BLaER1 (cell line): ENCODE results near the gene SYVN1.

ENCODE experiments used
- H3K27ac ChIP-seq: shearing (Covaris generic); formaldehyde crosslinking; 2 replicates; pipeline ENCODE4 v1.8.1; 2022
- H3K27me3 ChIP-seq: shearing (Covaris generic); formaldehyde crosslinking; 2 replicates; pipeline ENCODE4 v1.8.1; 2022
- H3K36me3 ChIP-seq: shearing (Covaris generic); formaldehyde crosslinking; 2 replicates; pipeline ENCODE4 v1.8.1; 2022
- H3K4me1 ChIP-seq: shearing (Covaris generic); formaldehyde crosslinking; 2 replicates; pipeline ENCODE4 v1.8.1; 2022
- H3K4me2 ChIP-seq: shearing (Covaris generic); formaldehyde crosslinking; 2 replicates; pipeline ENCODE4 v1.8.1; 2022
- H3K4me3 ChIP-seq: shearing (Covaris generic); formaldehyde crosslinking; 2 replicates; pipeline ENCODE4 v1.8.1; 2022
- H3K9ac ChIP-seq: shearing (Covaris generic); formaldehyde crosslinking; 2 replicates; pipeline ENCODE4 v1.8.1; 2022
- H3K9me3 ChIP-seq: shearing (Covaris generic); formaldehyde crosslinking; 2 replicates; pipeline ENCODE4 v1.8.1; 2022
- H4K20me1 ChIP-seq: shearing (Covaris generic); formaldehyde crosslinking; 2 replicates; pipeline ENCODE4 v1.8.1; 2022
- Cebpa-rat ChIP-seq: shearing (Covaris generic); IDR thresholded peaks from 2 replicates; pipeline ENCODE4 v1.8.1; 2022

Gene SYVN1

DNA sequence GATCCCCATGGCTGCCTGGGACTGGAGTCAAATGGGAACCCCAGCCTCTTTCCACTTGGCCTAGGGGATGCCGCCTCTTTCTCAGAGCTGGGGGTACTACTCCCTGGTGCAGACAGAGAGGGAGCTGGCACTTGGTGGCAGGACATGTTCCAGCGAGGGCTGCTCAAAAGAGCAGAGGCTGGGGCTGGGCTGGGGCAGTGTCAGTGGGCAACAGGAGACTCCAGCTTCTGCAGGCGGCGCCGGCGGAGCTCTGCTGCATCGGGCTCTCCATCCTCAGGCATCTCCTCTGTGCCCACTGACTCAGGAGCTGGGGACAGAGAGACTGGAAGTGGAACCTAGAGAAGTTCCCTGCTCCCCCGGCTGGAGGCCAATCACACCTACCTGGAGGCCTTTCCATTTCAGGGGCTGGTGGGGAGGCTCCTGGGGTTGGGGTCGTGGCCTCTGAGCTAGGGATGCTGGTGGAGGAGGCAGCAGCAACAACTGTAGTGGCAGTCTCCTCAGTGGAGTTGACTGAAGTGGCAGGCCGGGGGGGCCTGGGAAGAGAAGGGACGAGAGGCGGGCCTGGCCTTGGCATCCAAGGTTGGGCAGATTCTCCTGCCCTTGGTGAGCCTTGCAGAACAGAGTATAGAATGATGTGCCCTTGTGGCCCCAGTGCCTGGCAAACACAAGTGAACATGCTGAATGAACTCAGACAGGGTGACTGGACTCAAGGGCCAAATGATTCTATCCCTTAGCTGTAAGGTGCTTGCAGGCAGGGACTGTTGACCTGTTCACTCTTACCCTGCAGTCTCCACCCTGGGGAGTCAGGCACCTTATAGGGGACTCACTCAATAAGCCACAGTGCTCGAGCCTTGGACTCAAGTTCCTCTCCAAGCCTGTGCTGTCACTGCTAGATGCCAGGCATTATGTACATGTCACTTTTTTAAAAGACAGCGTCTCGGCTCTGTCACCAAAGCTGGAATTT lies 5.9 kb downstream of the SYVN1 start:
- H3K4me1 ChIP-seq, result peaks cover 61% of the 10 kb centered on the region
- peaks cover 93% of the 10 kb centered on the region for H3K36me3 ChIP-seq

DNA sequence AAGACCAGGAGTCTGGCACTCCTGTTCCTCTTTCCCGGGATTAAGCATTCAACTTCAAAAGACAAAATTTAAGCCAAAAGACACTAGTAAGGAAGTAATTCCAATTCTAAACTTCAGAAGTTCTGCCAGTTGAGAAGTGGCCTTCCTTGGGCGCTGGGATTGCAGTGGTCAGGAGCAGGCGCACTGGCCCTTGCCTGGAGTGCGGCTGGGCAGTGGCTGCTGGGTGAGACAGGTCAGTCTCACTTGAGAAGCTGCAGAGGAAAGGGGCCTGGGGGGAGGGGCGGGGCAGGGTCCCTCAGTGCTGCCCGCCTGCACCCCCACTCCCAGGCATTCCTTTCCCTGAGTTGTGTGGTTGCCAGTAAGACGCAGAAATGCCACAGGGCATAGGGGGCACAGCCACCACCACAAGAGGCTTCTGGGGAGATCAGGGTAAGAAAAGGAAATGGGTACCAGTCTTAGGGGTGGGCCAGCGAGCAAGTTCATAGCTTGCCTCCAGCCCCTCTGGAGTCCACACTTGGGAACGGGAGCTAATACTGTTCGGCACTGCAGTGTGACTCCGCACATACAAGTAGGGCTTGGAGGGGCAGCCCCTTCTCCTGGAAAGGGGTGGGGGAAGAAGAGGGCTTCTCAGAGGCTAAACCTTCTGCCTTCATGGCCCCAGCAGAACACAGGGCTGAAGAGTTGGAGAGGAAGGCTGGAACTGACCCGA lies 6.7 kb downstream of the SYVN1 start:
- Histone ChIP-seq H4K20me1 (peaks cover 42% of the 10 kb centered on the region), H3K4me3 (no peak overlapping the region), H3K36me3 (peaks cover 85% of the 10 kb centered on the region), H3K27me3 (no peaks in the 10 kb centered on the region), H3K27ac (peak overlapping the region; percentile 44; the same call in 1 of the 2 replicates), H3K4me1 (peaks cover 68% of the 10 kb centered on the region), H3K9me3 (no peaks in the 10 kb centered on the region), H3K4me2 (no peak overlapping the region), H3K9ac (0 out of 2 replicates have a peak overlapping the region, but pooled peaks have one; percentile 50)
- TF ChIP-seq Cebpa-rat, result no peak

More for the DNA sequence above, 5.9 kb downstream of the SYVN1 start:
- Histone ChIP-seq H3K4me3 (no peak overlapping the region), H4K20me1 (peaks cover 42% of the 10 kb centered on the region), H3K27ac (peak overlapping the region; percentile 78), H3K4me2 (0 out of 2 replicates have a peak overlapping the region, but pooled peaks have one; percentile 99), H3K9ac (0 out of 2 replicates have a peak overlapping the region, but pooled peaks have one; percentile 50), H3K27me3 (no peaks in the 10 kb centered on the region), H3K9me3 (no peaks in the 10 kb centered on the region)
- TF ChIP-seq Cebpa-rat, result no peak

DNA sequence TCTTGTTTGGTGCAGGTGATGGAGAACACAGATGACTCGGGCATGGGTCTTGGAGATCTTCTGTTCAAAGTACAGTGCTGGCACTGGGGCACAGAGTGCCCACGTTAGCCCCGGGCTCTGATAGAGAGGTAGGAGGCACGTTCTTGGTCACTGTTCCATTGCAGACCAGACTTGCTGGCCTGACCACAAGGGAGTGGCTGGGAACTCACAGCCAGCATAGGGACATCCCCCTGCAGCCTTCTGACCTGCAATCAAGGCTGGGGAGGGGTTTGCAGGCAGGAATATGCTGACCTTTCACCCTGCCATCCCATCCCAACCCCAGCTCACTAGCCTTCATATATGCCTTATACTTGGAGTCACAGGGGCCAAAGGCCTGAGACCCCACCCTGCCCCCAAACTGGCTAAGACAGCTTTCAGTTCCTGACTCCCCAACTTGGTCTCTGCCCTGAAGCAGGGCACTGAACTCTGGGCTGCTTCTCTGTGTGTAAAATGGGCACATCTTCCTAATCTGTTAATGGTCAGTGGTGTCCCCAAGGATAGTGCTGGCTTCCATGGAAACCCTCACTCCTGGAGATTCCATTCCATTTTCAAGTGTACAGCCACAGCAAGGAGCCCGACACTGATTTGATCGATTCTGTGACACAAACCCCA lies 7.6 kb downstream of the SYVN1 start:
- no peak for TF ChIP-seq Cebpa-rat
- Histone ChIP-seq H3K36me3 (peaks cover 77% of the 10 kb centered on the region), H3K4me3 (no peak overlapping the region), H3K4me2 (no peak overlapping the region), H3K27ac (no peak overlapping the region), H4K20me1 (peaks cover 42% of the 10 kb centered on the region), H3K27me3 (no peaks in the 10 kb centered on the region), H3K9ac (no peak overlapping the region), H3K9me3 (no peaks in the 10 kb centered on the region), H3K4me1 (peaks cover 61% of the 10 kb centered on the region)

- H3K4me2 ChIP-seq, result no peak overlapping the region
- H3K9me3 ChIP-seq, result no peaks in the 10 kb centered on the region
- no peak overlapping the region for H3K4me3 ChIP-seq
- peaks cover 73% of the 10 kb centered on the region for H3K36me3 ChIP-seq
- H3K9ac ChIP-seq, result no peak overlapping the region
- TF ChIP-seq Cebpa-rat, result no peak
- H4K20me1 ChIP-seq, result peaks cover 54% of the 10 kb centered on the region
- H3K27ac ChIP-seq, result no peak overlapping the region
- H3K4me1 ChIP-seq, result peaks cover 57% of the 10 kb centered on the region
- H3K27me3 ChIP-seq, result no peaks in the 10 kb centered on the region
Observed at GRCh38 chr11:65125197-65126056, 8.9 kb downstream of the SYVN1 start.

DNA sequence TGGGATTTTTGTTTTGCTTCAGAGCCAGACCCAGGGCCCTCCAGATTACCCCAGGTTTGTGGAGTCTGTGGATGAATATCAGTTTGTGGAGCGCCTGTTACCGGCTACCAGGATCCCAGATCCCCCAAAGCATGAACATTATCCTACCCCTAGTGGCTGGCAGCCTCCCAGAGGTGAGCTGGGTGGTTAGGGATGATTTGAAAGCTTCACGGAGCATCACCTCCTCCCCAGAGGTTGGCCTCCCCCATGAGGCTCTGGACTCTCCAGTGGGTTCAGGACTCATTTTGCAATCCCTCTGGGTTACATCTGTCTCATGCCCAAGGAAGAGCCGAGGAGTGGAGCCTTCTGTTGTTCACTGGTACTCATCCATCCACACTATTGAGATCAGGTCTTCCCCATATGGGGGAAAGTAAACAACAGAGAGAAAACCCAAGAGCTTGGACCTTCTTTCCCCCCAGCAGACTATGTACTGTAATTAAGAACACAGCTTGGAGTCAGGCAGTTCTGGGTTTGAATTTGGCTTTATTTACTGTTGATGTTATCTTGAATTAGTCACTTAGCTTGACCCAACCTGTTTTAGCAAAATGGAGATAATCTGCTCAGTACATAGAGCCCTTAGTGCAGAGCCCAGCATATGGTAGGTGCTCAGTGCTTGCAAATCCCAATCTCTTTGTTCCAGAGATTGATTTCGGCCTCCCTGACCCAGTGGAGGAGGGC lies 9.7 kb downstream of the SYVN1 start:
- peaks cover 57% of the 10 kb centered on the region for H3K4me1 ChIP-seq
- no peaks in the 10 kb centered on the region for H3K27me3 ChIP-seq
- H3K9ac ChIP-seq, result no peak overlapping the region
- no peak overlapping the region for H3K27ac ChIP-seq
- H3K4me2 ChIP-seq, result no peak overlapping the region
- no peak overlapping the region for H3K4me3 ChIP-seq
- H4K20me1 ChIP-seq, result peaks cover 54% of the 10 kb centered on the region
- no peak for TF ChIP-seq Cebpa-rat
- no peaks in the 10 kb centered on the region for H3K9me3 ChIP-seq
- H3K36me3 ChIP-seq, result peaks cover 73% of the 10 kb centered on the region

- Histone ChIP-seq H3K4me1 (peaks cover 57% of the 10 kb centered on the region), H3K4me3 (peak within 1 kb of the TSS; percentile 91), H3K27me3 (no peaks in the 10 kb centered on the region), H4K20me1 (peaks cover 46% of the 10 kb centered on the region), H3K9ac (peak within 1 kb of the TSS; percentile 97), H3K9me3 (no peaks in the 10 kb centered on the region), H3K4me2 (peak within 1 kb of the TSS; percentile 89), H3K27ac (peak within 1 kb of the TSS; percentile 94), H3K36me3 (peaks cover 66% of the 10 kb centered on the region)
- TF ChIP-seq Cebpa-rat, result no peak
Observed at GRCh38 chr11:65121865-65122696, 12.2 kb downstream of the SYVN1 start, which contains the start of the genes FAU and MRPL49. FAU (minus strand) TSS chr11:65122134; CDS start chr11:65121813, 321 bp downstream. MRPL49 (plus strand) TSS chr11:65122321; CDS start chr11:65122347, 26 bp downstream.

GRCh38 chr11:65121447-65121864 lies 12.9 kb downstream of the SYVN1 start:
- Histone ChIP-seq H3K4me3 (peak overlapping the region; percentile 91), H3K27ac (peak overlapping the region; percentile 94), H3K9me3 (no peaks in the 10 kb centered on the region), H3K36me3 (peaks cover 61% of the 10 kb centered on the region), H3K9ac (peak overlapping the region; percentile 97), H3K27me3 (no peaks in the 10 kb centered on the region), H3K4me2 (peak overlapping the region; percentile 89), H3K4me1 (peaks cover 63% of the 10 kb centered on the region), H4K20me1 (peaks cover 46% of the 10 kb centered on the region)
- TF ChIP-seq Cebpa-rat, result no peak

DNA sequence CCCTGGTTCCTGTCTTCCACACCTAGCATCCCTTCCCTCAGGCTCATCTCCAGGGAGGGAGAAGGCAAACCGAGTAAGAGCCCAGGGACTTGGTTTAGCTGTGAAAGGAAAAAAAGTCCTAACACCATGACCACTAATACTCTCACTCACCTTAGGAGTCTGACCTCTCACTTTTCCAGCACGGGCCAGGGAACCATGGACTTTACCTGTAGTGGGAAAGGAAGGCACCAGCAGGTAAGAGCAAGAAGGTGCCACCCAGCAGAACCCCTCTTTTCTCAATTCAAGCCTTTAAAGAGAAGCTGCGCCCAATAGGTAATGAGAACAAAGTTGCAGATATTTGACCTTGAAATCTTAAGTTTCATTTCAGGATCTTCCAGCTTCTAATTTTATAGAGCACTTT lies 13.5 kb downstream of the SYVN1 start:
- H3K9me3 ChIP-seq, result no peaks in the 10 kb centered on the region
- peaks cover 69% of the 10 kb centered on the region for H3K4me1 ChIP-seq
- no peaks in the 10 kb centered on the region for H3K27me3 ChIP-seq
- peak overlapping the region; percentile 89 for H3K4me2 ChIP-seq
- H3K27ac ChIP-seq, result peak overlapping the region; percentile 94
- H3K9ac ChIP-seq, result peak overlapping the region; percentile 97
- H3K36me3 ChIP-seq, result peaks cover 61% of the 10 kb centered on the region
- H4K20me1 ChIP-seq, result peaks cover 49% of the 10 kb centered on the region
- TF ChIP-seq Cebpa-rat, result no peak
- H3K4me3 ChIP-seq, result peak overlapping the region; percentile 91
